Gastroesophageal sphincter (tissue), 4 donors: Measurements from ENCODE around the gene SLC25A48. TPM values are rescaled to one million over a fixed set of nuclear protein-coding genes. Genes with fewer than 3 reads are reported as not detected.
A peak's percentile ranks its signal among the peaks of the same experiment; 100 is the strongest.

Source experiments
- ATAC-seq: fragments of 150-250 bp; one replicate; pipeline ENCODE4 v1.9.1; 2016; ENCODE audit warnings: mild to moderate bottlenecking, moderate library complexity
- H3K27ac ChIP-seq, 4 donors: fragments of 200-600 bp; sonication (generic) in 3 of 4; 1 replicate in 3 of 4; 2 replicates in 1 of 4; pipeline ENCODE4 v1.5.1; 2016 to 2019
- H3K27me3 ChIP-seq: fragments of 200-600 bp; sonication (generic); one replicate; pipeline ENCODE4 v1.5.1; 2019
- H3K36me3 ChIP-seq, 2 donors: fragments of 200-600 bp; sonication (generic); one replicate each; pipeline ENCODE4 v1.5.1; 2019; ENCODE audit warnings: control low read depth in 1 of 2
- H3K4me1 ChIP-seq, 3 donors: fragments of 200-600 bp; sonication (generic); 1 replicate in 2 of 3; 2 replicates in 1 of 3; pipeline ENCODE4 v1.5.1; 2016 to 2019; ENCODE audit warnings: control low read depth in 2 of 3
- H3K4me3 ChIP-seq, 2 donors: fragments of 200-600 bp; sonication (generic); one replicate each; pipeline ENCODE4 v1.5.1; 2019; ENCODE audit warnings: mild to moderate bottlenecking in 1 of 2, moderate library complexity in 1 of 2
- H3K9me3 ChIP-seq, 3 donors: fragments of 200-600 bp; sonication (generic); one replicate each; pipeline ENCODE4 v1.5.1; 2017 to 2019; ENCODE audit warnings: control low read depth in 2 of 3
- CTCF ChIP-seq, 4 experiments: fragments of 200-600 bp in 2 of 4; fragments of 450-650 bp in 2 of 4; sonication (generic) in 1 of 4; IDR thresholded peaks; one replicate each; pipeline ENCODE4 v1.5.1; 2017 to 2019; ENCODE audit warnings: antibody characterized with exemption in 4 of 4, mild to moderate bottlenecking in 2 of 4, moderate library complexity in 2 of 4
- EP300 ChIP-seq: sonication (generic); formaldehyde crosslinking; IDR thresholded peaks from one replicate; pipeline ENCODE4 v1.6.1; 2017; ENCODE audit warnings: antibody characterized with exemption, mild to moderate bottlenecking
- POLR2A ChIP-seq, 2 donors: fragments of 450-650 bp; IDR thresholded peaks; one replicate each; pipeline ENCODE4 v1.6.1; 2017; ENCODE audit warnings: antibody characterized with exemption in 2 of 2, mild to moderate bottlenecking in 2 of 2, moderate library complexity in 1 of 2
- POLR2AphosphoS5 ChIP-seq: sonication (generic); formaldehyde crosslinking; IDR thresholded peaks from one replicate; pipeline ENCODE4 v1.6.1; 2017; ENCODE audit warnings: antibody characterized with exemption
- WGBS, 2 donors: methylation state at CpG; one replicate each; pipeline ENCODE4 v1.1.5; 2018; ENCODE audit warnings: low coverage in 1 of 2; 5-methylcytosine and 5-hydroxymethylcytosine counted together
- total RNA-seq, 4 donors: library from RNA; depleted of rRNA; stranded (reverse); fragments of >200 nt; gene quantifications; one replicate each; pipeline ENCODE4 v1.1.0, GENCODE V29; 2016

SLC25A48 gene
- total RNA-seq = under 1 TPM in 1 of 4 donors, not detected in 3; 0.27 TPM

GRCh38 chr5:135834639-135835529, at the start of gene SLC25A48:
Gene SLC25A48, plus strand, starts transcription at chr5:135834663. Its CDS starts 185 bp downstream, at chr5:135834848.
- Histone ChIP-seq H3K36me3 (no peaks in the 10 kb centered on the region), H3K27me3 (peaks cover 59% of the 10 kb centered on the region), H3K9me3 (peaks cover 0 to 5% (median 0%) of the 10 kb centered on the region in 3 donors), H3K4me1 (peaks cover 0 to 22% (median 9%) of the 10 kb centered on the region in 3 donors), H3K4me3 (peak within 1 kb of the TSS; percentile 13 to 48), H3K27ac (no peak within 1 kb of the TSS)
- TF ChIP-seq POLR2AphosphoS5 (no peak), POLR2A (IDR thresholded peaks at IDR 0.05) (no peak), CTCF (IDR thresholded peaks at IDR 0.05) (peak in 1 of 4 experiments; percentile 38)
- no peak for ATAC-seq
- 11% methylated on average over 6 of the region's 68 CpGs; no CpG with 5 or more reads in 1 of the 2 donors for WGBS, 2 donors

GRCh38 chr5:135800656-135801055, 33.8 kb upstream of the SLC25A48 start:
- Histone ChIP-seq H3K27ac (no peak overlapping the region), H3K36me3 (no peaks in the 10 kb centered on the region), H3K27me3 (peaks cover 34% of the 10 kb centered on the region), H3K9me3 (no peaks in the 10 kb centered on the region), H3K4me1 (no peaks in the 10 kb centered on the region), H3K4me3 (no peak overlapping the region)
- no peak for ATAC-seq
- 62 to 67% methylated on average over 6 to 10 of the region's 10 CpGs for WGBS, 2 donors
- no peak for TF ChIP-seq POLR2AphosphoS5
- no peak for TF ChIP-seq EP300
- TF ChIP-seq CTCF (IDR thresholded peaks at IDR 0.05) = no peak
- no peak for TF ChIP-seq POLR2A (IDR thresholded peaks at IDR 0.05)

- peaks cover 10% of the 10 kb centered on the region for H3K27me3 ChIP-seq
- TF ChIP-seq EP300 = no peak
- TF ChIP-seq POLR2AphosphoS5 = no peak
- no peak for TF ChIP-seq POLR2A (IDR thresholded peaks at IDR 0.05)
- no peak for TF ChIP-seq CTCF (IDR thresholded peaks at IDR 0.05)
- ATAC-seq = no peak
- no peak overlapping the region for H3K27ac ChIP-seq
- no peak overlapping the region for H3K4me3 ChIP-seq
- no peaks in the 10 kb centered on the region for H3K36me3 ChIP-seq
- no peaks in the 10 kb centered on the region for H3K4me1 ChIP-seq
- WGBS, 2 donors = 74 to 92% methylated on average over 5 to 7 of the region's 7 CpGs
- no peaks in the 10 kb centered on the region for H3K9me3 ChIP-seq
Measured at GRCh38 chr5:135810188-135810943, 24.1 kb upstream of the SLC25A48 start.

- Histone ChIP-seq H3K4me1 (no peaks in the 10 kb centered on the region), H3K9me3 (no peaks in the 10 kb centered on the region), H3K27ac (no peak overlapping the region), H3K4me3 (no peak overlapping the region), H3K36me3 (no peaks in the 10 kb centered on the region), H3K27me3 (peaks cover 11% of the 10 kb centered on the region)
- 69 to 90% methylated on average over 2 to 4 of the region's 4 CpGs for WGBS, 2 donors
- TF ChIP-seq CTCF (IDR thresholded peaks at IDR 0.05) (no peak), EP300 (no peak), POLR2AphosphoS5 (no peak), POLR2A (IDR thresholded peaks at IDR 0.05) (no peak)
- ATAC-seq = no peak
Measured at GRCh38 chr5:135811007-135811406, 23.5 kb upstream of the SLC25A48 start.
